SU-DHL-6 (cell line): Measurements from ENCODE around the gene REELD1.
A peak's percentile ranks its signal among the peaks of the same experiment; 100 is the strongest.

Experiments
- H2AFZ ChIP-seq: fragments of 200-600 bp; sonication (generic); 2 replicates; pipeline ENCODE4 v1.6.1; 2014; ENCODE audit warnings: low read depth, mild to moderate bottlenecking, moderate library complexity, mixed read lengths, antibody characterized with exemption, low read length; ENCODE audit not compliant: severe bottlenecking
- H3F3A ChIP-seq: fragments of 200-600 bp; shearing (Covaris generic); 2 replicates; pipeline ENCODE4 v1.6.0; 2016; ENCODE audit warnings: antibody characterized with exemption, mild to moderate bottlenecking; ENCODE audit not compliant: insufficient read depth
- H3K27ac ChIP-seq: fragments of 200-600 bp; sonication (generic); 2 replicates; pipeline ENCODE4 v1.5.1; 2016; ENCODE audit warnings: low read depth, mild to moderate bottlenecking, low read length, moderate library complexity, mixed read lengths
- H3K27me3 ChIP-seq: fragments of 200-600 bp; sonication (generic), shearing (Covaris generic); 2 replicates; pipeline ENCODE4 v1.6.0; 2014; ENCODE audit warnings: mild to moderate bottlenecking, low read length
- H3K36me3 ChIP-seq: fragments of 200-600 bp; sonication (generic); 2 replicates; pipeline ENCODE4 v1.6.1; 2014; ENCODE audit warnings: mild to moderate bottlenecking, low read length, mixed read lengths
- H3K4me2 ChIP-seq: fragments of 300-600, 200-600 bp; shearing (Covaris generic), sonication (generic); 2 replicates; pipeline ENCODE4 v1.6.0; 2014; ENCODE audit warnings: low read length, low read depth, mild to moderate bottlenecking; ENCODE audit not compliant: poor library complexity, severe bottlenecking
- H3K4me3 ChIP-seq: fragments of 200-600 bp; sonication (generic); 2 replicates; pipeline ENCODE4 v1.5.1; 2014; ENCODE audit warnings: antibody characterized with exemption, low read length, mild to moderate bottlenecking, mixed read lengths; ENCODE audit not compliant: insufficient read depth, poor library complexity, severe bottlenecking
- H3K79me2 ChIP-seq: fragments of 200-600 bp; sonication (generic); 2 replicates; pipeline ENCODE4 v1.6.1; 2014; ENCODE audit warnings: mild to moderate bottlenecking, low read length, moderate library complexity; ENCODE audit not compliant: insufficient read depth
- H3K9ac ChIP-seq: fragments of 200-600 bp; sonication (generic); 2 replicates; pipeline ENCODE4 v1.7.0; 2014; ENCODE audit warnings: mild to moderate bottlenecking, low read length
- H3K9me2 ChIP-seq: fragments of 200-600 bp; sonication (generic); replicated peaks from 2 replicates; pipeline ENCODE4 v1.6.1; 2014; ENCODE audit warnings: low read length; ENCODE audit not compliant: insufficient read depth
- H3K9me3 ChIP-seq: fragments of 200-600 bp; sonication (generic); 2 replicates; pipeline ENCODE4 v1.6.1; 2014; ENCODE audit warnings: low read length, mixed read lengths; ENCODE audit not compliant: insufficient read depth
- H4K20me1 ChIP-seq: fragments of 200-600 bp; sonication (generic); 2 replicates; pipeline ENCODE4 v1.6.1; 2014; ENCODE audit warnings: low read depth, mild to moderate bottlenecking, antibody characterized with exemption, low read length, moderate library complexity, mixed read lengths
- EZH2phosphoT487 ChIP-seq: fragments of 200-600 bp; sonication (generic), shearing (Covaris generic); conservative IDR thresholded peaks from 2 replicates; pipeline ENCODE4 v1.6.1; 2018; ENCODE audit warnings: mild to moderate bottlenecking, antibody characterized with exemption, low read length, moderate library complexity, mixed read lengths
- TF ChIP-seq, protein P1 (sequence below): fragments of 200-600 bp; sonication (generic); IDR thresholded peaks from one replicate; pipeline ENCODE4 v1.5.1; 2017; ENCODE audit warnings: antibody characterized with exemption, mild to moderate bottlenecking, low read length, moderate library complexity; ENCODE audit not compliant: insufficient read depth, poor library complexity, severe bottlenecking

The REELD1 gene

DNA sequence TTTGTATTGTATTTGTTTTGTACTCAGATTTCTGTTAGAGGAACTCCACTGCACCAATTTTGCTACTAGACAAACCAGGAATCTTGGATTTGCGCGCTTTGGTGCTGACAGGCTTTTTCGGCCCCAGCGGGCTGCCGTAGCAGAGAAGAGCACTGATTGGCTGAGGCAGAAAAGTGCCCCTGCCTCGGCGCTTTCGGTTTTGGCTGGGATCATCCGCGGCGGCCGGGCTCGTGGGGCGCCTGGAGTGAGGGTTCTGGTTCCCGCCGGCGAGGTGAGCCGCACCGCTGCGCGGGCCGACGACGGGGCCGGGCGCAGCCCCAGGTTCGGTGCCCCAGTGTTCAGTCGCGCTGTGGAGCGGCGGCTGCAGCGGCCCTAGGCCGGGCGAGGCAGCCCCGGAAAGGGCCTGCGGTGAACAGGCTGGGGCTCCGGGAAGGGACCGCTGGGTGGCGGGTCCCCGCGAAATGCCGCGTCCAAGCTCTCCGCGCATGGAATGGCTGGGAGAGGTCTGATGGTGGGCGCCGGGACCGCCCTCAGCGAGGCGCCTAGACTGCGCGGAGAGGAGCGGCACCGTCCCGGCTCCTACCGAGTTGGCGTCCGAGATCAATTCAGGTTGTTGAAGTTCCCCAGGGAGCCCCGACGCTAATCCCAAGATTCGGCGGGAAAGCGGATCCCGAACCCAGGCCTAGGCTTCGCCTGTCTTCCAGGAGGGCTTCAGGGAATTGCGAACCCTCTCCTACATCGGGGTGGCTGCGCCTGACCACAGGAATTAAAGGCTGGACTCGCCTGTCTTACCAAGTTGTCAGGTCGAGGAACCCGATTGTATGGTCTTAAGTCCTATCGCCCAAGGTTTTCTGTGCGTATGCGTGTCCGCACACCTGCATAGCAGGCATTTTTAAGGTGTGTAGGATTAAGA, 38.5 kb upstream of the REELD1 start, which contains the start of gene LSM6:
TSS of gene LSM6 (plus strand) at position 178 of the 913 bp plus-strand sequence. CDS start 7,204 bp downstream, outside the sequence.
- Histone ChIP-seq H3K9ac (peak within 1 kb of the TSS; percentile 95), H3K79me2 (peaks cover 56% of the 10 kb centered on the region), H3K27me3 (no peaks in the 10 kb centered on the region), H2AFZ (peak within 1 kb of the TSS; percentile 99), H3K27ac (peak within 1 kb of the TSS; percentile 68), H3K9me2 (no peaks in the 10 kb centered on the region), H3K4me3 (peak within 1 kb of the TSS; percentile 86), H3K9me3 (no peaks in the 10 kb centered on the region), H3K36me3 (no peaks in the 10 kb centered on the region), H4K20me1 (no peaks in the 10 kb centered on the region), H3F3A (no peaks in the 10 kb centered on the region; the same call in 1 of the 2 replicates), H3K4me2 (peak within 1 kb of the TSS; percentile 91)
- no peak for TF ChIP-seq EZH2phosphoT487
- TF ChIP-seq, protein P1, sequence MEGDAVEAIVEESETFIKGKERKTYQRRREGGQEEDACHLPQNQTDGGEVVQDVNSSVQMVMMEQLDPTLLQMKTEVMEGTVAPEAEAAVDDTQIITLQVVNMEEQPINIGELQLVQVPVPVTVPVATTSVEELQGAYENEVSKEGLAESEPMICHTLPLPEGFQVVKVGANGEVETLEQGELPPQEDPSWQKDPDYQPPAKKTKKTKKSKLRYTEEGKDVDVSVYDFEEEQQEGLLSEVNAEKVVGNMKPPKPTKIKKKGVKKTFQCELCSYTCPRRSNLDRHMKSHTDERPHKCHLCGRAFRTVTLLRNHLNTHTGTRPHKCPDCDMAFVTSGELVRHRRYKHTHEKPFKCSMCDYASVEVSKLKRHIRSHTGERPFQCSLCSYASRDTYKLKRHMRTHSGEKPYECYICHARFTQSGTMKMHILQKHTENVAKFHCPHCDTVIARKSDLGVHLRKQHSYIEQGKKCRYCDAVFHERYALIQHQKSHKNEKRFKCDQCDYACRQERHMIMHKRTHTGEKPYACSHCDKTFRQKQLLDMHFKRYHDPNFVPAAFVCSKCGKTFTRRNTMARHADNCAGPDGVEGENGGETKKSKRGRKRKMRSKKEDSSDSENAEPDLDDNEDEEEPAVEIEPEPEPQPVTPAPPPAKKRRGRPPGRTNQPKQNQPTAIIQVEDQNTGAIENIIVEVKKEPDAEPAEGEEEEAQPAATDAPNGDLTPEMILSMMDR, result no peak

DNA sequence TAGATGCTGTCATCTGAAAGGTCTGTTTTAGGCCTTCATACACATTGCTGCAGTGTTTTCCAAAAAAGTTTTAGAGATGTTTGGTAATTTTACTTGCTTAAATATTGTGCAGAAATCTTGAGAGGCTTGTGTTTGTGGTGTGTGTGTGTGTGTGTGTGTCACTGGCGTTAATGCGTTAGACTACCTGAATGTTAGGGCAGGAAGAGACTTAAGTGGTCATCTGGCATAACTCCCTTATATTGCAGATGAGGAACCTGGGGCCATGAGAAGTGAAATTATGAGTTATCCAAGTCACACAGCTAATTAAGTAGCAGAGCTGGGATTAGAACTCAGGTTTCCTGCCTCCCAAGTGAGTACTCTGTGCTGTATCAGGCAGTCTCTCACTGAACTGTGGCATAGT, 37.4 kb upstream of the REELD1 start:
- peak overlapping the region; percentile 95 for H3K9ac ChIP-seq
- peaks cover 67% of the 10 kb centered on the region for H3K79me2 ChIP-seq
- H4K20me1 ChIP-seq, result no peaks in the 10 kb centered on the region

DNA sequence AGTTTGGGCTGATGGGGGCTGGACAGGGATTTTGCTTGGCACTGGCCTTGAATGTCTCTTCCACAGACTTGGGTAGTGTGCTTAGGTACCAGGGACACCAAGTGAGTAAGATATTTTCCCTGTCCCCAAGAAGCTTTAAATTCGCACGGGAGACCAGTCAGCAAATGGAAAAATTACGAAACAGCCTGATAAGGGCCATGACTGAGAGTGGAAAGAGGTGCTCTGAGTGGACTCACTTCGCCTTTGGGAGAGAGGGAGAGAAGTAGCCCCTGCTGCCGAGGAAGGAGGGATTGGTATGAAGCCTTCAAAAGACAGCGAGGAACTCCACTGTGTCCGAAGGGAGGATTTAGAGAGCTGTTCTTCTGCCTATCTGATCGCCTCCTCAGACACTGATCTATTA, 36.2 kb upstream of the REELD1 start:
- Histone ChIP-seq H3K4me3 (no peak overlapping the region), H4K20me1 (no peaks in the 10 kb centered on the region), H3K79me2 (peaks cover 79% of the 10 kb centered on the region), H3K9me2 (no peaks in the 10 kb centered on the region), H3K4me2 (peak overlapping the region; percentile 91), H3K9me3 (no peaks in the 10 kb centered on the region), H3F3A (peaks cover 4% of the 10 kb centered on the region; the same call in 1 of the 2 replicates), H3K27ac (no peak overlapping the region), H3K27me3 (no peaks in the 10 kb centered on the region), H3K36me3 (peaks cover under 1% of the 10 kb centered on the region; the same call in 1 of the 2 replicates), H2AFZ (no peak overlapping the region), H3K9ac (peak overlapping the region; percentile 17; the same call in 1 of the 2 replicates)
- no peak for TF ChIP-seq EZH2phosphoT487
- TF ChIP-seq, protein P1, result no peak

More for the DNA sequence above, 37.4 kb upstream of the REELD1 start:
- H3K36me3 ChIP-seq, result no peaks in the 10 kb centered on the region; the same call in 1 of the 2 replicates
- H2AFZ ChIP-seq, result no peak overlapping the region
- H3K4me2 ChIP-seq, result peak overlapping the region; percentile 91
- peak overlapping the region; percentile 86 for H3K4me3 ChIP-seq
- H3K27me3 ChIP-seq, result no peaks in the 10 kb centered on the region
- peaks cover 4% of the 10 kb centered on the region; the same call in 1 of the 2 replicates for H3F3A ChIP-seq
- no peaks in the 10 kb centered on the region for H3K9me3 ChIP-seq
- H3K9me2 ChIP-seq, result no peaks in the 10 kb centered on the region
- TF ChIP-seq, protein P1, result no peak
- no peak for TF ChIP-seq EZH2phosphoT487
- peak overlapping the region; percentile 68 for H3K27ac ChIP-seq
